BLaER1 (cell line): Measurements from ENCODE around the gene THAP10.

Experiments
- H3K27ac ChIP-seq: shearing (Covaris generic); formaldehyde crosslinking; 2 replicates; pipeline ENCODE4 v1.8.1; 2022
- H3K27me3 ChIP-seq: shearing (Covaris generic); formaldehyde crosslinking; 2 replicates; pipeline ENCODE4 v1.8.1; 2022
- H3K36me3 ChIP-seq: shearing (Covaris generic); formaldehyde crosslinking; 2 replicates; pipeline ENCODE4 v1.8.1; 2022
- H3K4me1 ChIP-seq: shearing (Covaris generic); formaldehyde crosslinking; 2 replicates; pipeline ENCODE4 v1.8.1; 2022
- H3K4me2 ChIP-seq: shearing (Covaris generic); formaldehyde crosslinking; 2 replicates; pipeline ENCODE4 v1.8.1; 2022
- H3K4me3 ChIP-seq: shearing (Covaris generic); formaldehyde crosslinking; 2 replicates; pipeline ENCODE4 v1.8.1; 2022
- H3K9ac ChIP-seq: shearing (Covaris generic); formaldehyde crosslinking; 2 replicates; pipeline ENCODE4 v1.8.1; 2022
- H3K9me3 ChIP-seq: shearing (Covaris generic); formaldehyde crosslinking; 2 replicates; pipeline ENCODE4 v1.8.1; 2022
- H4K20me1 ChIP-seq: shearing (Covaris generic); formaldehyde crosslinking; 2 replicates; pipeline ENCODE4 v1.8.1; 2022
- Cebpa-rat ChIP-seq: shearing (Covaris generic); IDR thresholded peaks from 2 replicates; pipeline ENCODE4 v1.8.1; 2022

THAP10 gene

GRCh38 chr15:70920981-70921696 lies 28.9 kb upstream of the THAP10 start:
- Histone ChIP-seq H3K4me2 (no peak overlapping the region), H3K4me1 (no peaks in the 10 kb centered on the region)

GRCh38 chr15:70917955-70918354 lies 25.7 kb upstream of the THAP10 start:
- H3K36me3 ChIP-seq = no peaks in the 10 kb centered on the region
- H3K27ac ChIP-seq = no peak overlapping the region
- no peaks in the 10 kb centered on the region for H3K4me1 ChIP-seq
- no peak overlapping the region for H3K4me2 ChIP-seq
- no peak for TF ChIP-seq Cebpa-rat
- no peaks in the 10 kb centered on the region for H3K27me3 ChIP-seq
- no peak overlapping the region for H3K9ac ChIP-seq
- H3K9me3 ChIP-seq = peaks cover 19% of the 10 kb centered on the region
- no peaks in the 10 kb centered on the region for H4K20me1 ChIP-seq
- no peak overlapping the region for H3K4me3 ChIP-seq

More at GRCh38 chr15:70920981-70921696, 28.9 kb upstream of the THAP10 start:
- Histone ChIP-seq H3K36me3 (no peaks in the 10 kb centered on the region), H3K9ac (no peak overlapping the region), H4K20me1 (no peaks in the 10 kb centered on the region), H3K4me3 (no peak overlapping the region), H3K27me3 (no peaks in the 10 kb centered on the region), H3K27ac (no peak overlapping the region), H3K9me3 (peaks cover 19% of the 10 kb centered on the region)
- no peak for TF ChIP-seq Cebpa-rat

- no peak overlapping the region for H3K27ac ChIP-seq
- no peak overlapping the region for H3K9ac ChIP-seq
- no peaks in the 10 kb centered on the region for H3K4me1 ChIP-seq
- TF ChIP-seq Cebpa-rat = no peak
- no peaks in the 10 kb centered on the region for H3K36me3 ChIP-seq
- no peaks in the 10 kb centered on the region for H3K27me3 ChIP-seq
- no peak overlapping the region for H3K4me2 ChIP-seq
- H3K9me3 ChIP-seq = peaks cover 19% of the 10 kb centered on the region
- no peaks in the 10 kb centered on the region for H4K20me1 ChIP-seq
- H3K4me3 ChIP-seq = no peak overlapping the region
Measured at GRCh38 chr15:70916531-70916930, 24.3 kb upstream of the THAP10 start.

- no peak overlapping the region for H3K4me2 ChIP-seq
- peaks cover 22% of the 10 kb centered on the region for H3K9me3 ChIP-seq
- H3K4me1 ChIP-seq = no peaks in the 10 kb centered on the region
- H3K27ac ChIP-seq = no peak overlapping the region
- no peaks in the 10 kb centered on the region for H3K27me3 ChIP-seq
- H3K4me3 ChIP-seq = no peak overlapping the region
- H3K36me3 ChIP-seq = no peaks in the 10 kb centered on the region
- H3K9ac ChIP-seq = no peak overlapping the region
- TF ChIP-seq Cebpa-rat = no peak
- no peaks in the 10 kb centered on the region for H4K20me1 ChIP-seq
Measured at GRCh38 chr15:70912187-70912586, 20.0 kb upstream of the THAP10 start.

GRCh38 chr15:70910958-70911357 lies 18.7 kb upstream of the THAP10 start:
- Histone ChIP-seq H4K20me1 (no peaks in the 10 kb centered on the region), H3K9me3 (peaks cover 17% of the 10 kb centered on the region), H3K4me2 (no peak overlapping the region), H3K36me3 (no peaks in the 10 kb centered on the region), H3K27me3 (no peaks in the 10 kb centered on the region), H3K27ac (no peak overlapping the region), H3K9ac (no peak overlapping the region), H3K4me3 (no peak overlapping the region), H3K4me1 (no peaks in the 10 kb centered on the region)
- TF ChIP-seq Cebpa-rat = no peak

- Histone ChIP-seq H3K9ac (no peak overlapping the region), H3K36me3 (no peaks in the 10 kb centered on the region), H3K4me3 (no peak overlapping the region), H3K27me3 (no peaks in the 10 kb centered on the region), H3K4me1 (no peaks in the 10 kb centered on the region), H3K27ac (no peak overlapping the region), H3K9me3 (peaks cover 17% of the 10 kb centered on the region), H4K20me1 (no peaks in the 10 kb centered on the region), H3K4me2 (no peak overlapping the region)
- TF ChIP-seq Cebpa-rat = no peak
Measured at GRCh38 chr15:70907784-70908471, 15.7 kb upstream of the THAP10 start.

- no peaks in the 10 kb centered on the region for H4K20me1 ChIP-seq
- H3K4me1 ChIP-seq = no peaks in the 10 kb centered on the region
- peaks cover 17% of the 10 kb centered on the region for H3K9me3 ChIP-seq
- no peak overlapping the region for H3K4me3 ChIP-seq
- no peak overlapping the region for H3K9ac ChIP-seq
- TF ChIP-seq Cebpa-rat = no peak
- no peaks in the 10 kb centered on the region for H3K36me3 ChIP-seq
- H3K27ac ChIP-seq = no peak overlapping the region
- H3K4me2 ChIP-seq = no peak overlapping the region
- no peaks in the 10 kb centered on the region for H3K27me3 ChIP-seq
Measured at GRCh38 chr15:70906842-70907241, 14.6 kb upstream of the THAP10 start.

GRCh38 chr15:70902107-70902506 lies 9.9 kb upstream of the THAP10 start:
- no peak overlapping the region for H3K4me3 ChIP-seq
- no peak overlapping the region for H3K4me2 ChIP-seq
- H4K20me1 ChIP-seq = no peaks in the 10 kb centered on the region
- H3K4me1 ChIP-seq = no peaks in the 10 kb centered on the region
- no peak for TF ChIP-seq Cebpa-rat
- H3K36me3 ChIP-seq = no peaks in the 10 kb centered on the region
- peaks cover 3% of the 10 kb centered on the region; the same call in 1 of the 2 replicates for H3K9me3 ChIP-seq
- no peak overlapping the region for H3K9ac ChIP-seq
- no peaks in the 10 kb centered on the region for H3K27me3 ChIP-seq
- H3K27ac ChIP-seq = no peak overlapping the region

GRCh38 chr15:70892912-70893560 lies 803 bp upstream of the THAP10 start:
- Histone ChIP-seq H3K4me1 (no peaks in the 10 kb centered on the region), H3K9ac (no peak overlapping the region), H3K4me3 (no peak overlapping the region), H3K27ac (no peak overlapping the region), H3K27me3 (no peaks in the 10 kb centered on the region), H3K36me3 (no peaks in the 10 kb centered on the region), H3K9me3 (peaks cover 13% of the 10 kb centered on the region), H4K20me1 (no peaks in the 10 kb centered on the region), H3K4me2 (no peak overlapping the region)
- no peak for TF ChIP-seq Cebpa-rat

GRCh38 chr15:70882361-70882760 lies 9.9 kb downstream of the THAP10 start:
- Histone ChIP-seq H3K9me3 (no peaks in the 10 kb centered on the region), H4K20me1 (no peaks in the 10 kb centered on the region), H3K4me3 (no peak overlapping the region), H3K4me2 (no peak overlapping the region), H3K27ac (no peak overlapping the region), H3K4me1 (no peaks in the 10 kb centered on the region), H3K36me3 (no peaks in the 10 kb centered on the region), H3K27me3 (no peaks in the 10 kb centered on the region), H3K9ac (no peak overlapping the region)
- TF ChIP-seq Cebpa-rat = no peak
